ENCODE results near the gene NCKAP5.

NCKAP5 gene

DNA sequence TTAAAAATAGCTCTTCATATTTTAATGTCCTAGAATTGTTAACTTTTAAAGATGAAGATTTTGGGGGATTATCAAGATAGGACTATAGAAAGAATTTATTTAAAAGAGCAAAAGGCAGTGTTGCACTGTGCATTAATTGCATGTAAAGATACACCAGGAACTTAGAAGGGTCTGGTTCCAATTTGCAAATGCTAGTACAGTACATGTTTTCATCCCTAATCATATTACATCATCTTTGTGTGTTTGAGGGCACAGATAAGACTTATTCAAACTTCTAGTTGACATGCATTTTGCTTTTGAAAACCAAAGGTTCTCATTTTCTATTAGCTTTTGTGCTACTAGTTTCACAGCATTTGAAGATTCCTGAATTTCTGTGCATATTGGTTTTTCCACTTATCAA, 666.6 kb downstream of the NCKAP5 start:
- ATAC-seq (ENCODE audit: insufficient read depth, low read depth): no peak
- no peak for DNase-seq
- H3K4me1 ChIP-seq (ENCODE audit: insufficient read depth, low read length): no peaks in the 10 kb centered on the region

DNA sequence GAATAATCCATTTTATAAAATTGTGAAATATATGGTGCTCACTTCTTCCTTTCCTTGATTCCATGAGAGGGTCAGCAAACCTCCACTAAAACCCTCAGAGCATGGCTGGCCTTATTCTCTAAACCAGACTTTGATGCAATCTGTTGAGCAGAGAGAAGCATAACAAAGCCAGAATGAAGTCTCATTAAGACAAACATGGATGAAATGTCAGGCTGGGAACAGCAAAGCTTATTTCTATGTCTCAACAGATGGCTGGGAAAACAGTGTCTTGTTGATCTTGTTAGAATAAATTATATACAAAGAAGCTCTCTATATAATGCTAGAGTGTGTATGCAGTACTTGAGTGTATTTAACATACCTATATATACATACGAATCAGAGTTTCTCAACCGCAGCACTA, 671.2 kb downstream of the NCKAP5 start:
- ATAC-seq (ENCODE audit: insufficient read depth, low read depth): no peak
- Histone ChIP-seq H3K4me2 (ENCODE audit: insufficient read depth, low read length) (no peak overlapping the region), H3K36me3 (ENCODE audit: insufficient read depth, low read length) (no peaks in the 10 kb centered on the region), H3K79me2 (ENCODE audit: insufficient read depth, low read length) (no peaks in the 10 kb centered on the region), H3K4me1 (ENCODE audit: insufficient read depth, low read length) (no peaks in the 10 kb centered on the region), H4K20me1 (ENCODE audit: insufficient read depth, low read length) (no peaks in the 10 kb centered on the region), H3K27me3 (ENCODE audit: insufficient read depth, low read length, poor library complexity) (no peaks in the 10 kb centered on the region), H3K9me3 (ENCODE audit: insufficient read depth, low read length, severe bottlenecking) (no peaks in the 10 kb centered on the region), H3K27ac (ENCODE audit: low read length) (no peak overlapping the region), H2AFZ (ENCODE audit: low read depth, low read length) (no peak overlapping the region), H3K4me3 (ENCODE audit: low read depth in 1 of 2, low read length in 2 of 2) (no peak overlapping the region), H3K9ac (ENCODE audit: low read depth, low read length) (no peak overlapping the region)
- DNase-seq: no peak
- TF ChIP-seq, protein P1, sequence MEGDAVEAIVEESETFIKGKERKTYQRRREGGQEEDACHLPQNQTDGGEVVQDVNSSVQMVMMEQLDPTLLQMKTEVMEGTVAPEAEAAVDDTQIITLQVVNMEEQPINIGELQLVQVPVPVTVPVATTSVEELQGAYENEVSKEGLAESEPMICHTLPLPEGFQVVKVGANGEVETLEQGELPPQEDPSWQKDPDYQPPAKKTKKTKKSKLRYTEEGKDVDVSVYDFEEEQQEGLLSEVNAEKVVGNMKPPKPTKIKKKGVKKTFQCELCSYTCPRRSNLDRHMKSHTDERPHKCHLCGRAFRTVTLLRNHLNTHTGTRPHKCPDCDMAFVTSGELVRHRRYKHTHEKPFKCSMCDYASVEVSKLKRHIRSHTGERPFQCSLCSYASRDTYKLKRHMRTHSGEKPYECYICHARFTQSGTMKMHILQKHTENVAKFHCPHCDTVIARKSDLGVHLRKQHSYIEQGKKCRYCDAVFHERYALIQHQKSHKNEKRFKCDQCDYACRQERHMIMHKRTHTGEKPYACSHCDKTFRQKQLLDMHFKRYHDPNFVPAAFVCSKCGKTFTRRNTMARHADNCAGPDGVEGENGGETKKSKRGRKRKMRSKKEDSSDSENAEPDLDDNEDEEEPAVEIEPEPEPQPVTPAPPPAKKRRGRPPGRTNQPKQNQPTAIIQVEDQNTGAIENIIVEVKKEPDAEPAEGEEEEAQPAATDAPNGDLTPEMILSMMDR (IDR thresholded peaks at IDR 0.05; ENCODE audit: borderline replicate concordance, extremely low read depth, low read length, poor library complexity, severe bottlenecking): no peak
- TF ChIP-seq EZH2 (IDR thresholded peaks at IDR 0.05; ENCODE audit: borderline replicate concordance, low read depth, low read length, severe bottlenecking): no peak

More for the DNA sequence above, 666.6 kb downstream of the NCKAP5 start:
- Histone ChIP-seq H3K27me3 (ENCODE audit: insufficient read depth, low read length, poor library complexity) (no peaks in the 10 kb centered on the region), H4K20me1 (ENCODE audit: insufficient read depth, low read length) (no peaks in the 10 kb centered on the region), H2AFZ (ENCODE audit: low read depth, low read length) (no peak overlapping the region), H3K4me3 (ENCODE audit: low read depth in 1 of 2, low read length in 2 of 2) (no peak overlapping the region), H3K9ac (ENCODE audit: low read depth, low read length) (no peak overlapping the region), H3K9me3 (ENCODE audit: insufficient read depth, low read length, severe bottlenecking) (no peaks in the 10 kb centered on the region), H3K36me3 (ENCODE audit: insufficient read depth, low read length) (no peaks in the 10 kb centered on the region), H3K27ac (ENCODE audit: low read length) (no peak overlapping the region), H3K79me2 (ENCODE audit: insufficient read depth, low read length) (no peaks in the 10 kb centered on the region), H3K4me2 (ENCODE audit: insufficient read depth, low read length) (no peak overlapping the region)
- no peak for TF ChIP-seq EZH2 (IDR thresholded peaks at IDR 0.05; ENCODE audit: borderline replicate concordance, low read depth, low read length, severe bottlenecking)

DNA sequence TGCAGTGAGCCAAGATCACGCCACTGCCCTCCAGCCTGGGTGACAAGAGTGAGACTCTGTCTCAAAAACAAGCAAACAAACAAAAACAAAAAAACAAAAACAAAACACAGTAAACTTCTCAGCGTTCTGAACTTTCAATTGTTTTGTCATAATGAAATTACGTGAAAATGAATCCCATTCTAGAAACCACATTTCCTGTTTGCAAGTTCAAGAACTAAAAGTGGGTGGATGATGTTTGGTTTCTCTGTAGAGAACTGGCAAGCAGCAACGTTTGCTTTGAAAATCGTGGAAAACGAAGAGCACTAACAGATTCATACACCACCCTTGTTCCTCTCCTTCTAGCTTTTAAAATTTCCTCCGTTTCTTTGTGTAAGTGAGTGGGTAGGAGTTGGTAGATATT, 672.2 kb downstream of the NCKAP5 start:
- Histone ChIP-seq H3K9me3 (ENCODE audit: insufficient read depth, low read length, severe bottlenecking) (no peaks in the 10 kb centered on the region), H2AFZ (ENCODE audit: low read depth, low read length) (no peak overlapping the region), H3K27me3 (ENCODE audit: insufficient read depth, low read length, poor library complexity) (no peaks in the 10 kb centered on the region), H3K9ac (ENCODE audit: low read depth, low read length) (no peak overlapping the region), H3K36me3 (ENCODE audit: insufficient read depth, low read length) (no peaks in the 10 kb centered on the region), H3K79me2 (ENCODE audit: insufficient read depth, low read length) (no peaks in the 10 kb centered on the region), H3K27ac (ENCODE audit: low read length) (no peak overlapping the region), H4K20me1 (ENCODE audit: insufficient read depth, low read length) (no peaks in the 10 kb centered on the region), H3K4me1 (ENCODE audit: insufficient read depth, low read length) (no peaks in the 10 kb centered on the region), H3K4me3 (ENCODE audit: low read depth in 1 of 2, low read length in 2 of 2) (no peak overlapping the region), H3K4me2 (ENCODE audit: insufficient read depth, low read length) (no peak overlapping the region)
- no peak for ATAC-seq (ENCODE audit: insufficient read depth, low read depth)
- DNase-seq: no peak
- TF ChIP-seq, protein P1 (IDR thresholded peaks at IDR 0.05; ENCODE audit: borderline replicate concordance, extremely low read depth, low read length, poor library complexity, severe bottlenecking): no peak
- no peak for TF ChIP-seq EZH2 (IDR thresholded peaks at IDR 0.05; ENCODE audit: borderline replicate concordance, low read depth, low read length, severe bottlenecking)

DNA sequence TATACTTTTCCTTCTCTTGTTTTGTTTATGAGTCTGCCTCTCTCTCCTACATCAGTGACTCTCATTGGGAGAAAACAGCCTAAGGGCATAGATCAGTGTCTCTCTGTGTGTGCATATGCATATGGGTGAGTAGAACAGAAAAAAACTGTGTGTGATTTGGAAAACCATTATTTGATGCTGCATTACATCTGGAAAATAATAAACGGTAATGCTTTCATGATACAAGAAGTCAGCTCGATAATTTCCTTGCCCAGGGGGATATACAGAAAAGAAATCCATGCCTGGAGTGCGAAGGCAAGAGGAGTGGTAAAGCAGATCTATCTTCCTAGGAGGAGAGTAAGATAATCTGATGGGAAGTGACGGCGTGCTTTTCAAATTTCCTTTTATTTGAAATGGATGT, 676.8 kb downstream of the NCKAP5 start:
- Histone ChIP-seq H3K9ac (ENCODE audit: low read depth, low read length) (no peak overlapping the region), H2AFZ (ENCODE audit: low read depth, low read length) (no peak overlapping the region), H3K9me3 (ENCODE audit: insufficient read depth, low read length, severe bottlenecking) (no peaks in the 10 kb centered on the region), H3K4me2 (ENCODE audit: insufficient read depth, low read length) (no peak overlapping the region), H3K4me1 (ENCODE audit: insufficient read depth, low read length) (no peaks in the 10 kb centered on the region), H3K27me3 (ENCODE audit: insufficient read depth, low read length, poor library complexity) (no peaks in the 10 kb centered on the region), H3K4me3 (ENCODE audit: low read depth in 1 of 2, low read length in 2 of 2) (no peak overlapping the region), H3K79me2 (ENCODE audit: insufficient read depth, low read length) (no peaks in the 10 kb centered on the region), H3K36me3 (ENCODE audit: insufficient read depth, low read length) (no peaks in the 10 kb centered on the region), H4K20me1 (ENCODE audit: insufficient read depth, low read length) (no peaks in the 10 kb centered on the region), H3K27ac (ENCODE audit: low read length) (no peak overlapping the region)
- ATAC-seq (ENCODE audit: insufficient read depth, low read depth) (no peak), DNase-seq (no peak)
- TF ChIP-seq, protein P1 (IDR thresholded peaks at IDR 0.05; ENCODE audit: borderline replicate concordance, extremely low read depth, low read length, poor library complexity, severe bottlenecking): no peak
- no peak for TF ChIP-seq EZH2 (IDR thresholded peaks at IDR 0.05; ENCODE audit: borderline replicate concordance, low read depth, low read length, severe bottlenecking)

All from DND-41 (cell line).